BLaER1 (cell line): ENCODE data around the gene SPOCK3.

ENCODE experiments used
- H3K27ac ChIP-seq: shearing (Covaris generic); formaldehyde crosslinking; 2 replicates; pipeline ENCODE4 v1.8.1; 2022
- H3K27me3 ChIP-seq: shearing (Covaris generic); formaldehyde crosslinking; 2 replicates; pipeline ENCODE4 v1.8.1; 2022
- H3K36me3 ChIP-seq: shearing (Covaris generic); formaldehyde crosslinking; 2 replicates; pipeline ENCODE4 v1.8.1; 2022
- H3K4me1 ChIP-seq: shearing (Covaris generic); formaldehyde crosslinking; 2 replicates; pipeline ENCODE4 v1.8.1; 2022
- H3K4me2 ChIP-seq: shearing (Covaris generic); formaldehyde crosslinking; 2 replicates; pipeline ENCODE4 v1.8.1; 2022
- H3K4me3 ChIP-seq: shearing (Covaris generic); formaldehyde crosslinking; 2 replicates; pipeline ENCODE4 v1.8.1; 2022
- H3K9ac ChIP-seq: shearing (Covaris generic); formaldehyde crosslinking; 2 replicates; pipeline ENCODE4 v1.8.1; 2022
- H3K9me3 ChIP-seq: shearing (Covaris generic); formaldehyde crosslinking; 2 replicates; pipeline ENCODE4 v1.8.1; 2022
- H4K20me1 ChIP-seq: shearing (Covaris generic); formaldehyde crosslinking; 2 replicates; pipeline ENCODE4 v1.8.1; 2022
- Cebpa-rat ChIP-seq: shearing (Covaris generic); IDR thresholded peaks from 2 replicates; pipeline ENCODE4 v1.8.1; 2022

SPOCK3 gene

GRCh38 chr4:167232805-167233684 lies 1.2 kb downstream of the SPOCK3 start:
- Histone ChIP-seq H3K9me3 (no peaks in the 10 kb centered on the region), H3K4me1 (no peaks in the 10 kb centered on the region), H3K36me3 (no peaks in the 10 kb centered on the region), H3K9ac (no peak overlapping the region), H4K20me1 (no peaks in the 10 kb centered on the region), H3K27me3 (peaks cover 32% of the 10 kb centered on the region), H3K4me2 (peak overlapping the region; percentile 99), H3K27ac (no peak overlapping the region), H3K4me3 (peak overlapping the region; percentile 74)
- TF ChIP-seq Cebpa-rat: no peak

- Histone ChIP-seq H4K20me1 (no peaks in the 10 kb centered on the region), H3K4me1 (no peaks in the 10 kb centered on the region), H3K9ac (no peak overlapping the region), H3K4me2 (no peak overlapping the region), H3K27me3 (peaks cover 32% of the 10 kb centered on the region), H3K36me3 (no peaks in the 10 kb centered on the region), H3K9me3 (no peaks in the 10 kb centered on the region), H3K4me3 (no peak overlapping the region), H3K27ac (no peak overlapping the region)
- no peak for TF ChIP-seq Cebpa-rat
Measured at GRCh38 chr4:167230744-167231143, 3.5 kb downstream of the SPOCK3 start.

- Histone ChIP-seq H3K36me3 (no peaks in the 10 kb centered on the region), H3K4me1 (peaks cover 6% of the 10 kb centered on the region; the same call in 1 of the 2 replicates), H3K9ac (no peak overlapping the region), H3K4me3 (no peak overlapping the region), H3K4me2 (peak overlapping the region; percentile 10; the same call in 1 of the 2 replicates), H4K20me1 (no peaks in the 10 kb centered on the region), H3K27me3 (no peaks in the 10 kb centered on the region), H3K27ac (no peak overlapping the region), H3K9me3 (no peaks in the 10 kb centered on the region)
- TF ChIP-seq Cebpa-rat: no peak
Measured at GRCh38 chr4:167222099-167222498, 12.2 kb downstream of the SPOCK3 start.

GRCh38 chr4:167221084-167221483 lies 13.2 kb downstream of the SPOCK3 start:
- Histone ChIP-seq H4K20me1 (no peaks in the 10 kb centered on the region), H3K9ac (no peak overlapping the region), H3K9me3 (no peaks in the 10 kb centered on the region), H3K4me1 (peaks cover 6% of the 10 kb centered on the region; the same call in 1 of the 2 replicates), H3K27ac (no peak overlapping the region), H3K4me3 (no peak overlapping the region), H3K27me3 (no peaks in the 10 kb centered on the region), H3K4me2 (no peak overlapping the region), H3K36me3 (no peaks in the 10 kb centered on the region)
- no peak for TF ChIP-seq Cebpa-rat

- Histone ChIP-seq H3K27ac (no peak overlapping the region), H3K27me3 (no peaks in the 10 kb centered on the region), H4K20me1 (no peaks in the 10 kb centered on the region), H3K9ac (no peak overlapping the region), H3K4me1 (peaks cover 6% of the 10 kb centered on the region; the same call in 1 of the 2 replicates), H3K36me3 (no peaks in the 10 kb centered on the region), H3K4me3 (no peak overlapping the region), H3K9me3 (no peaks in the 10 kb centered on the region), H3K4me2 (no peak overlapping the region)
- no peak for TF ChIP-seq Cebpa-rat
Measured at GRCh38 chr4:167218022-167218608, 16.2 kb downstream of the SPOCK3 start.

- Histone ChIP-seq H3K4me2 (no peak overlapping the region), H3K9me3 (no peaks in the 10 kb centered on the region), H4K20me1 (no peaks in the 10 kb centered on the region), H3K4me3 (no peak overlapping the region), H3K27ac (no peak overlapping the region), H3K36me3 (no peaks in the 10 kb centered on the region), H3K4me1 (peaks cover 4% of the 10 kb centered on the region; the same call in 1 of the 2 replicates), H3K9ac (no peak overlapping the region), H3K27me3 (no peaks in the 10 kb centered on the region)
- TF ChIP-seq Cebpa-rat: no peak
Measured at GRCh38 chr4:167216783-167217182, 17.5 kb downstream of the SPOCK3 start.

- Histone ChIP-seq H3K4me3 (no peak overlapping the region), H3K36me3 (no peaks in the 10 kb centered on the region), H3K9ac (no peak overlapping the region), H3K4me1 (no peaks in the 10 kb centered on the region), H4K20me1 (no peaks in the 10 kb centered on the region), H3K27me3 (no peaks in the 10 kb centered on the region), H3K9me3 (no peaks in the 10 kb centered on the region), H3K4me2 (no peak overlapping the region), H3K27ac (no peak overlapping the region)
- no peak for TF ChIP-seq Cebpa-rat
Measured at GRCh38 chr4:167210166-167210565, 24.1 kb downstream of the SPOCK3 start.

- Histone ChIP-seq H3K4me2 (no peak overlapping the region), H3K27me3 (no peaks in the 10 kb centered on the region), H3K4me3 (no peak overlapping the region), H3K36me3 (no peaks in the 10 kb centered on the region), H3K9ac (no peak overlapping the region), H3K4me1 (no peaks in the 10 kb centered on the region), H3K9me3 (no peaks in the 10 kb centered on the region), H4K20me1 (no peaks in the 10 kb centered on the region), H3K27ac (no peak overlapping the region)
- no peak for TF ChIP-seq Cebpa-rat
Measured at GRCh38 chr4:167196344-167197012, 37.8 kb downstream of the SPOCK3 start.

- no peaks in the 10 kb centered on the region for H3K9me3 ChIP-seq
- no peak overlapping the region for H3K9ac ChIP-seq
- H3K4me1 ChIP-seq: no peaks in the 10 kb centered on the region
- H4K20me1 ChIP-seq: no peaks in the 10 kb centered on the region
- no peak overlapping the region for H3K27ac ChIP-seq
- no peaks in the 10 kb centered on the region for H3K36me3 ChIP-seq
- H3K27me3 ChIP-seq: no peaks in the 10 kb centered on the region
- no peak overlapping the region for H3K4me2 ChIP-seq
- no peak overlapping the region for H3K4me3 ChIP-seq
- no peak for TF ChIP-seq Cebpa-rat
Measured at GRCh38 chr4:167190379-167190778, 43.9 kb downstream of the SPOCK3 start.

- H3K9me3 ChIP-seq: no peaks in the 10 kb centered on the region
Measured at GRCh38 chr4:167185465-167185864, 48.8 kb downstream of the SPOCK3 start.

More at GRCh38 chr4:167185465-167185864, 48.8 kb downstream of the SPOCK3 start:
- no peak overlapping the region for H3K4me2 ChIP-seq
- no peak overlapping the region for H3K9ac ChIP-seq
- no peak overlapping the region for H3K4me3 ChIP-seq
- no peaks in the 10 kb centered on the region for H3K27me3 ChIP-seq
- no peaks in the 10 kb centered on the region for H4K20me1 ChIP-seq
- TF ChIP-seq Cebpa-rat: no peak
- H3K36me3 ChIP-seq: no peaks in the 10 kb centered on the region
- no peak overlapping the region for H3K27ac ChIP-seq
- H3K4me1 ChIP-seq: no peaks in the 10 kb centered on the region
